OCI-LY7 (cell line): Measurements from ENCODE around the gene RPS5. TPM values are rescaled to one million over a fixed set of nuclear protein-coding genes. Genes with fewer than 3 reads are reported as not detected.

ENCODE experiments used
- BruUV-seq: library from RNA; stranded (reverse); fragments of 400-500 nt; replicated peaks from 2 replicates; lab custom pipeline; 2021; lab: Mats Ljungman, UMichigan
- CTCF ChIA-PET: fragments of 300-600 bp; sonication (Branson Sonifier 250); formaldehyde crosslinking; loops from one replicate; lab custom pipeline; 2022; ENCODE audit warnings: antibody characterized with exemption; ENCODE audit not compliant: unreplicated experiment; lab: Charles Lee
- POLR2A ChIA-PET: fragments of 300-600 bp; sonication (Branson Sonifier 250); formaldehyde crosslinking; loops from one replicate; lab custom pipeline; 2022; ENCODE audit warnings: antibody characterized with exemption; lab: Charles Lee
- DNase-seq: peaks from one replicate; pipeline ENCODE4 v3.0.0-alpha.2; 2015; ENCODE audit warnings: low spot score
- H2AFZ ChIP-seq: fragments of 200-600 bp; sonication (generic), shearing (Covaris generic); 2 replicates; pipeline ENCODE4 v1.6.1; 2014; ENCODE audit warnings: mild to moderate bottlenecking, antibody characterized with exemption, low read length, moderate library complexity
- H3K27ac ChIP-seq: fragments of 200-600 bp; sonication (generic); 2 replicates; pipeline ENCODE4 v1.5.1; 2014; ENCODE audit warnings: mixed run types, low read depth, mild to moderate bottlenecking, moderate library complexity, low read length, inconsistent platforms; ENCODE audit not compliant: poor library complexity, severe bottlenecking
- H3K36me3 ChIP-seq: fragments of 200-600 bp; sonication (generic); 2 replicates; pipeline ENCODE4 v1.6.1; 2014; ENCODE audit warnings: mild to moderate bottlenecking, antibody characterized with exemption, low read length, moderate library complexity, mixed read lengths; ENCODE audit not compliant: insufficient read depth
- H3K4me1 ChIP-seq: fragments of 200-600 bp; sonication (generic); 2 replicates; pipeline ENCODE4 v1.5.1; 2014; ENCODE audit warnings: mild to moderate bottlenecking, low read length; ENCODE audit not compliant: insufficient read depth, poor library complexity, severe bottlenecking
- H3K4me2 ChIP-seq: fragments of 200-600 bp; sonication (generic); 2 replicates; pipeline ENCODE4 v1.6.1; 2014; ENCODE audit warnings: mild to moderate bottlenecking, low read length
- H3K4me3 ChIP-seq: fragments of 200-600 bp; sonication (generic); 2 replicates; pipeline ENCODE4 v1.5.1; 2014; ENCODE audit warnings: mild to moderate bottlenecking, low read depth, low read length; ENCODE audit not compliant: poor library complexity, severe bottlenecking
- H3K79me2 ChIP-seq: fragments of 200-600 bp; sonication (generic); 2 replicates; pipeline ENCODE4 v1.6.1; 2016; ENCODE audit warnings: low read depth, mild to moderate bottlenecking, low read length, moderate library complexity, mixed read lengths; ENCODE audit not compliant: insufficient read depth
- H3K9me2 ChIP-seq: fragments of 200-600 bp; sonication (generic); 2 replicates; pipeline ENCODE4 v1.6.1; 2016; ENCODE audit warnings: mild to moderate bottlenecking, low read length, mixed read lengths; ENCODE audit not compliant: insufficient read depth
- H3K9me3 ChIP-seq: fragments of 200-600 bp; sonication (generic); 2 replicates; pipeline ENCODE4 v1.6.1; 2014; ENCODE audit warnings: mild to moderate bottlenecking, mixed run types, low read length, mixed read lengths
- H4K20me1 ChIP-seq: fragments of 200-600 bp; sonication (generic); 2 replicates; pipeline ENCODE4 v1.6.1; 2014; ENCODE audit warnings: mild to moderate bottlenecking, antibody characterized with exemption, low read length, moderate library complexity, mixed read lengths; ENCODE audit not compliant: insufficient read depth
- CTCF ChIP-seq: fragments of 200-600 bp; sonication (generic); conservative IDR thresholded peaks from 2 replicates; pipeline ENCODE4 v1.5.1; 2014; ENCODE audit warnings: mild to moderate bottlenecking, antibody characterized with exemption, low read length, moderate library complexity, mixed read lengths
- EZH2phosphoT487 ChIP-seq: fragments of 200-600 bp; sonication (generic); IDR thresholded peaks from 2 replicates; pipeline ENCODE4 v1.6.1; 2018; ENCODE audit warnings: low read depth, borderline replicate concordance, mild to moderate bottlenecking, mixed run types, antibody characterized with exemption, low read length, moderate library complexity, mixed read lengths
- intact Hi-C: fragments of 100-400 bp; cut with micrococcal nuclease; formaldehyde crosslinking; loops from one replicate; pipeline ENCODE4 v1.10.0; 2022; ENCODE audit not compliant: unreplicated experiment
- total RNA-seq, 2 experiments: library from RNA; depleted of rRNA in 1 of 2; stranded (reverse); fragments of >200 nt in 1 of 2; shearing (Covaris generic) in 1 of 2; gene quantifications; 2 replicates each; pipeline ENCODE4 v1.2.3, GENCODE V29; 2014 to 2022

Gene RPS5
- total RNA-seq, 2 experiments from 2014 or later = 1,607 to 3,333 TPM

- no peaks in the 10 kb centered on the region for H3K9me2 ChIP-seq
- peak within 1 kb of the TSS; percentile 72 for H3K4me2 ChIP-seq
- ChIA-PET POLR2A (interaction anchor here (1.3 to 3.0 kb wide), 5 partner anchors 8 to 17 kb away, joined by 4 to 21 read pairs (median 4); no protein-coding TSS in a partner anchor), CTCF (no interaction called here)
- intact Hi-C loops = loop anchor here (1.0 kb wide), 2 partner anchors 19 to 157 kb away; partner anchors contain the start of genes ZBTB45 and ZNF837
- TF ChIP-seq EZH2phosphoT487 (no peak), CTCF (no peak)
- DNase-seq = peak; percentile 97
- H4K20me1 ChIP-seq = no peaks in the 10 kb centered on the region
- H3K27ac ChIP-seq = peak within 1 kb of the TSS; percentile 41
- H3K79me2 ChIP-seq = no peaks in the 10 kb centered on the region
- H3K9me3 ChIP-seq = no peaks in the 10 kb centered on the region
- H3K36me3 ChIP-seq = no peaks in the 10 kb centered on the region
- TSS peak; percentile 76 for BruUV-seq
- H3K4me1 ChIP-seq = peaks cover 18% of the 10 kb centered on the region
- peak within 1 kb of the TSS; percentile 77 for H2AFZ ChIP-seq
- peak within 1 kb of the TSS; percentile 75 for H3K4me3 ChIP-seq
Measured at GRCh38 chr19:58362272-58362994, 24.6 kb upstream of the RPS5 start, which contains the start of gene ZNF497. Gene ZNF497, minus strand, starts transcription at chr19:58362751. Its CDS starts 5,116 bp downstream, at chr19:58357635.

- H4K20me1 ChIP-seq = no peaks in the 10 kb centered on the region
- CTCF ChIA-PET = interaction anchor here (0.5 kb wide), 1 partner anchor 106 kb away, joined by 4 read pairs; no protein-coding TSS in a partner anchor
- no peak overlapping the region for H3K4me3 ChIP-seq
- TF ChIP-seq EZH2phosphoT487 = no peak
- TF ChIP-seq CTCF = no peak
- H3K9me2 ChIP-seq = no peaks in the 10 kb centered on the region
- BruUV-seq = no TSS peak
- no peak overlapping the region for H3K27ac ChIP-seq
- POLR2A ChIA-PET = interaction anchor here (0.7 to 3.0 kb wide), 3 partner anchors 10 to 17 kb away, joined by 3 to 21 read pairs (median 4); no protein-coding TSS in a partner anchor
- intact Hi-C loops = no loop called here
- H3K4me2 ChIP-seq = no peak overlapping the region
- H3K79me2 ChIP-seq = no peaks in the 10 kb centered on the region
- H3K36me3 ChIP-seq = no peaks in the 10 kb centered on the region
- 0 out of 2 replicates have a peak overlapping the region, but pooled peaks have one; percentile 40 for H2AFZ ChIP-seq
- DNase-seq = peak; percentile 37
- no peaks in the 10 kb centered on the region for H3K9me3 ChIP-seq
- peaks cover 18% of the 10 kb centered on the region for H3K4me1 ChIP-seq
Measured at GRCh38 chr19:58364146-58364545, 22.9 kb upstream of the RPS5 start.
